NCI-H774 (cell line): ENCODE measurements around the gene MYH1.

Experiments
- DNase-seq: peaks from one replicate; lab custom pipeline; 2025; lab: John Stamatoyannopoulos, UW

MYH1 gene

GRCh38 chr17:10482252-10482651, 36.1 kb downstream of the MYH1 start:
- no peak for DNase-seq

- DNase-seq: no peak
Measured at GRCh38 chr17:10477701-10478100, 40.6 kb downstream of the MYH1 start.

- DNase-seq: no peak
Measured at GRCh38 chr17:10474536-10474935, 43.8 kb downstream of the MYH1 start.

GRCh38 chr17:10471858-10472257, 46.5 kb downstream of the MYH1 start:
- no peak for DNase-seq

GRCh38 chr17:10469459-10469858, 48.9 kb downstream of the MYH1 start, which contains the start of gene MYH4:
Gene MYH4 (minus strand): TSS chr17:10469559. CDS start chr17:10466745, 2,814 bp downstream.
- DNase-seq: no peak

- no peak for DNase-seq
Measured at GRCh38 chr17:10463402-10463801, 54.9 kb downstream of the MYH1 start.

GRCh38 chr17:10460062-10460461, 58.3 kb downstream of the MYH1 start:
- DNase-seq: no peak

- no peak for DNase-seq
Measured at GRCh38 chr17:10458701-10459100, 59.6 kb downstream of the MYH1 start.

- DNase-seq: no peak
Measured at GRCh38 chr17:10457952-10458351, 60.4 kb downstream of the MYH1 start.

GRCh38 chr17:10447026-10447931, 71.1 kb downstream of the MYH1 start:
- DNase-seq: no peak
